SK-N-SH (cell line): ENCODE measurements around the gene NKX3-2.

ENCODE experiments used
- CTCF ChIP-seq: fragments of 200-600 bp; sonication (generic); IDR thresholded peaks from 2 replicates; pipeline ENCODE4 v1.6.1; 2017; ENCODE audit warnings: antibody characterized with exemption, mild to moderate bottlenecking, moderate library complexity
- EP300 ChIP-seq, 2 experiments: IDR thresholded peaks; 2 replicates each; pipeline versions ENCODE4 v1.4.0 to v1.6.1; 2012; ENCODE audit warnings: borderline replicate concordance in 1 of 2, low read depth in 1 of 2, low read length in 1 of 2
- EZH2phosphoT487 ChIP-seq: fragments of 200-600 bp; sonication (generic); IDR thresholded peaks from 2 replicates; pipeline ENCODE4 v1.6.1; 2017; ENCODE audit warnings: low read depth, mixed run types, mild to moderate bottlenecking, antibody characterized with exemption, moderate library complexity, borderline replicate concordance
- FOXJ3 ChIP-seq: sonication (generic); formaldehyde crosslinking; IDR thresholded peaks from 2 replicates; pipeline ENCODE4 v1.5.1; 2020; ENCODE audit warnings: mild to moderate bottlenecking, missing genetic modification reagents
- GATA2 ChIP-seq: sonication (generic); formaldehyde crosslinking; IDR thresholded peaks from 2 replicates; pipeline ENCODE4 v1.5.0; 2020; ENCODE audit warnings: mild to moderate bottlenecking, missing genetic modification reagents
- POLR2AphosphoS5 ChIP-seq: IDR thresholded peaks from 2 replicates; pipeline ENCODE4 v1.6.1; 2012; ENCODE audit warnings: low read depth, low read length

GRCh38 chr4:13540446-13541175 is 3.7 kb downstream of the NKX3-2 start:
- TF ChIP-seq CTCF (no peak), GATA2 (CRISPR knock-in tag) (no peak), EP300 (IDR thresholded peaks at IDR 0.05; ENCODE audit: borderline replicate concordance in 1 of 2, low read depth in 1 of 2, low read length in 1 of 2) (no peak), EZH2phosphoT487 (no peak), POLR2AphosphoS5 (no peak), FOXJ3 (CRISPR knock-in tag) (no peak)
